Tibial nerve (tissue), 4 donors: ENCODE results near the gene CCL22. TPM values are rescaled to one million over a fixed set of nuclear protein-coding genes. Genes with fewer than 3 reads are reported as not detected.
A peak's percentile ranks its signal among the peaks of the same experiment; 100 is the strongest.

ENCODE experiments used
- DNase-seq, 2 donors: peaks; one replicate each; pipeline ENCODE4 v3.0.0-alpha.2; 2019; ENCODE audit warnings: low spot score in 2 of 2
- H3K27ac ChIP-seq, 4 donors: fragments of 200-600 bp; sonication (generic) in 3 of 4; one replicate each; pipeline ENCODE4 v1.5.1; 2017 to 2019; ENCODE audit warnings: mild to moderate bottlenecking in 1 of 4
- H3K27me3 ChIP-seq, 2 donors: fragments of 200-600 bp; sonication (generic) in 1 of 2; one replicate each; pipeline versions ENCODE4 v1.5.1 to v1.6.0; 2017 to 2019
- H3K36me3 ChIP-seq, 3 donors: fragments of 200-600 bp; sonication (generic); one replicate each; pipeline ENCODE4 v1.5.1; 2018 to 2019
- H3K4me1 ChIP-seq, 4 donors: fragments of 200-600 bp; sonication (generic) in 3 of 4; one replicate each; pipeline ENCODE4 v1.5.1; 2017 to 2019
- H3K4me3 ChIP-seq, 4 donors: fragments of 200-600 bp; sonication (generic) in 3 of 4; one replicate each; pipeline ENCODE4 v1.5.1; 2017 to 2019; ENCODE audit warnings: mild to moderate bottlenecking in 1 of 4, moderate library complexity in 1 of 4
- H3K9me3 ChIP-seq, 4 donors: fragments of 200-600 bp; sonication (generic) in 3 of 4; one replicate each; pipeline ENCODE4 v1.5.1; 2017 to 2019
- EP300 ChIP-seq, 2 donors: sonication (generic); formaldehyde crosslinking; IDR thresholded peaks; one replicate each; pipeline ENCODE4 v1.6.1; 2017; ENCODE audit warnings: antibody characterized with exemption in 2 of 2, mild to moderate bottlenecking in 1 of 2
- POLR2A ChIP-seq, 2 donors: fragments of 450-650 bp; IDR thresholded peaks; one replicate each; pipeline ENCODE4 v1.6.1; 2017; ENCODE audit warnings: antibody characterized with exemption in 2 of 2, mild to moderate bottlenecking in 2 of 2, moderate library complexity in 2 of 2
- WGBS, 2 donors: methylation state at CpG; one replicate each; pipeline ENCODE4 v1.1.5; 2018; 5-methylcytosine and 5-hydroxymethylcytosine counted together
- total RNA-seq, 4 donors: library from RNA; depleted of rRNA; stranded (reverse); fragments of >200 nt; gene quantifications; one replicate each; pipeline ENCODE4 v1.1.0, GENCODE V29; 2016
- TF ChIP-seq, protein P1 (sequence below), 5 experiments: fragments of 200-600 bp in 3 of 5; fragments of 450-650 bp in 2 of 5; sonication (generic) in 3 of 5; IDR thresholded peaks; one replicate each; pipeline ENCODE4 v1.5.1; 2016 to 2019; ENCODE audit warnings: antibody characterized with exemption in 5 of 5, mild to moderate bottlenecking in 3 of 5, moderate library complexity in 2 of 5

The CCL22 gene
- total RNA-seq, 4 donors from 2014 or later: not detected

DNA sequence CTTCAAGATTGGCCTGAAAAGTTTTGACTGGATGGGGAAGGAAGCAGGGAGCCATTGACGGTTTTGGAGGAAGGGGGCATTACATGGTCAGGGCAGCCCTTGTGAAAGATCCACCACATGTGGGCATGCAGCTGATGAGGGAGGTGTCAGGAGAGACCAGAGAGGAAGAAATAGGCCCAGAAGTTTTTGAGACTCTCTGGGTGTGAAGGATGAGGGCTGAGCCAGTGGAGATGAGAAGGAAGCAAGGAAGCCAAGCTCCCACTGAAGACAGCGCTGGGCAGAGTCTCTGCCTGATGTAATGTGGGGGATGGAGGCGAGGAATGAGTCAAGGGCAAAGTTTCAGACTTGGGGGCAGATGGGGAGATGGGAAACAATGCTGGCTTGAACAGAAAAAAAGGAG, 46.5 kb downstream of the CCL22 start:
- 65 to 74% methylated on average over 3 of the region's 3 CpGs for WGBS, 2 donors
- H3K27me3 ChIP-seq: no peaks in the 10 kb centered on the region
- no peaks in the 10 kb centered on the region for H3K36me3 ChIP-seq
- no peak for DNase-seq
- H3K4me3 ChIP-seq: no peak overlapping the region
- no peaks in the 10 kb centered on the region for H3K9me3 ChIP-seq
- TF ChIP-seq EP300 (IDR thresholded peaks at IDR 0.05) (no peak), POLR2A (IDR thresholded peaks at IDR 0.05) (no peak)
- TF ChIP-seq, protein P1, sequence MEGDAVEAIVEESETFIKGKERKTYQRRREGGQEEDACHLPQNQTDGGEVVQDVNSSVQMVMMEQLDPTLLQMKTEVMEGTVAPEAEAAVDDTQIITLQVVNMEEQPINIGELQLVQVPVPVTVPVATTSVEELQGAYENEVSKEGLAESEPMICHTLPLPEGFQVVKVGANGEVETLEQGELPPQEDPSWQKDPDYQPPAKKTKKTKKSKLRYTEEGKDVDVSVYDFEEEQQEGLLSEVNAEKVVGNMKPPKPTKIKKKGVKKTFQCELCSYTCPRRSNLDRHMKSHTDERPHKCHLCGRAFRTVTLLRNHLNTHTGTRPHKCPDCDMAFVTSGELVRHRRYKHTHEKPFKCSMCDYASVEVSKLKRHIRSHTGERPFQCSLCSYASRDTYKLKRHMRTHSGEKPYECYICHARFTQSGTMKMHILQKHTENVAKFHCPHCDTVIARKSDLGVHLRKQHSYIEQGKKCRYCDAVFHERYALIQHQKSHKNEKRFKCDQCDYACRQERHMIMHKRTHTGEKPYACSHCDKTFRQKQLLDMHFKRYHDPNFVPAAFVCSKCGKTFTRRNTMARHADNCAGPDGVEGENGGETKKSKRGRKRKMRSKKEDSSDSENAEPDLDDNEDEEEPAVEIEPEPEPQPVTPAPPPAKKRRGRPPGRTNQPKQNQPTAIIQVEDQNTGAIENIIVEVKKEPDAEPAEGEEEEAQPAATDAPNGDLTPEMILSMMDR (IDR thresholded peaks at IDR 0.05): no peak
- no peak overlapping the region for H3K27ac ChIP-seq
- peaks cover 0 to 5% (median 0%) of the 10 kb centered on the region in 4 donors for H3K4me1 ChIP-seq

DNA sequence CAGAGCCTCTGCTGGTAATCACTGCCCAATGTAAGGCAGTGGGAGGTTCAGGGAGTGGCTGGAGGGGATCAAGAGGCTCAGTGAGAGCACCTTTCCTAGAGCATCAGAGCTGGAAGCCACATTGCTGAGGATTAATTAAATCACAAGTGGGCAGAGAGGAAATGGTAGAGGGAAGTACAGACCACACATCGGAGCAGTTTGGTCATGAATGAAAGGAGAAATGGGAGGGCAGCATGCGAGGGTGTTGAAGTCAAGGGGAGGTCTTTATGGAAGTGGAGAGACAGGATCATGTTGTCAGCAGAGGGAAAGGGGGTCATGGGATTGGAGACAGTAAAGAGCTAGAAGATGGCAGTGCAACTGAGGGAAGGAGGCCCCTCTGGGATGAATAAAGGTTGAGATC, 48.3 kb downstream of the CCL22 start:
- Histone ChIP-seq H3K4me1 (peaks cover 0 to 5% (median 0%) of the 10 kb centered on the region in 4 donors), H3K27ac (no peak overlapping the region), H3K27me3 (no peaks in the 10 kb centered on the region), H3K36me3 (no peaks in the 10 kb centered on the region), H3K4me3 (no peak overlapping the region), H3K9me3 (no peaks in the 10 kb centered on the region)
- DNase-seq: no peak
- TF ChIP-seq, protein P1 (IDR thresholded peaks at IDR 0.05): no peak
- TF ChIP-seq EP300 (IDR thresholded peaks at IDR 0.05) (no peak), POLR2A (IDR thresholded peaks at IDR 0.05) (no peak)
- WGBS, 2 donors: 60 to 66% methylated on average over 2 of the region's 2 CpGs

DNA sequence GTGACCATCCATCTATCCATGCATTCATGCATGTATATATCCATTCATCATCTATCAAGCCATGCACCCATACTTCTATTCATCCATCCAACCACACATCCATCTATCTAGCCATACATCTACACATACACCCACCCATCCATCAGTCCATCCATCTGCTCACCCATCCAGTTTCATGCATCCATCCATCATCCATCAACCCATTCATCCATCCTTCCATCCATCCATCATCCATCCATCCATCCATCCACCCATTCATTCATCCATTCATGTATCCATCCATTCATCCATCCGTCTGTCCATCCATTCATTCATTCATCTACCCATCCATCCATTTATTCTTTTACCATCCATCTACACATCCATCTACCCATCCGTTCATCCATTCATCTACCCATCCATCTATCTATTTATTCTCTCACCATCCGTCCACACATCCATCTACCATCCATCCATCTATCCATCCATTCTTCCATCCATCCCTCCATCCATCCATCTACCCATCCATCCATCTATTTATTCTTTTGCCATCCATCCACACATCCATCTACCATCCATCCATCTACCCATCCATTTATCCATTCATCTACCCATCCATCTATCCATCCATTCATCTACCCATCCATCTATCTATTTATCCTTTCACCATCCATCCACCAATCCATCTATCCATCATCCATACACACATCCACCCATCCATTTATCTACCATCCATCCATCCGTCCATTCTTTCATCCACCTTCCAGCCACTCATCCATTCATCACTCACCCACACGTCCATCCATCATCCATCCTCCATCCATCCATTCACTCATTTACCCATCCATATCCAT, 49.2 kb downstream of the CCL22 start:
- no peaks in the 10 kb centered on the region for H3K36me3 ChIP-seq
- H3K4me3 ChIP-seq: no peak overlapping the region
- DNase-seq: no peak
- no peak overlapping the region for H3K27ac ChIP-seq
- WGBS, 2 donors: 90% methylated on average over 5 of the region's 5 CpGs
- TF ChIP-seq, protein P1 (IDR thresholded peaks at IDR 0.05): no peak
- TF ChIP-seq EP300 (IDR thresholded peaks at IDR 0.05) (no peak), POLR2A (IDR thresholded peaks at IDR 0.05) (no peak)
- no peaks in the 10 kb centered on the region for H3K9me3 ChIP-seq
- H3K27me3 ChIP-seq: no peaks in the 10 kb centered on the region
- peaks cover 0 to 5% (median 0%) of the 10 kb centered on the region in 4 donors for H3K4me1 ChIP-seq

DNA sequence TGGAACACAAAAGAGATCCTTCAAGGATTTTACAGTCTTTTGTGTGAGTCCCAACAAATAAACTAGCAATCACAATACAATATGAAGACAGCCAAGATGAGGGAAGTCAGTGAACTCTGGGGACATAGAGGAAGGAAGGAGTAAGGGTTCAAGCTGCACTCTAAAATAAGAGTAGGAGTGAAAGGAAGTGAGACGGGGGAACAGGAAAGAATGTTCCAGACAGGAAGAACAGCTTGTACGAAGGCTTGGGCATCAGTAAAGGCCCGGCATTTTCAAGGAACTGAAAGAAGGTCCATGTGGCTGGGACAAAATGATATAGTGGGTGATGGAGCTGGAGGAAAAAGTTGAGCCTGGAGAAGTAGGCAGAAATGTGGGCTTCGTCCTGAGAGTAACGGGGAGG, 50.5 kb downstream of the CCL22 start:
- Histone ChIP-seq H3K9me3 (no peaks in the 10 kb centered on the region), H3K36me3 (no peaks in the 10 kb centered on the region), H3K4me3 (no peak overlapping the region), H3K27ac (peak overlapping the region in 2 of 4 donors; percentile 7 to 28), H3K27me3 (no peaks in the 10 kb centered on the region), H3K4me1 (peaks cover 0 to 5% (median 0%) of the 10 kb centered on the region in 4 donors)
- WGBS, 2 donors: 73 to 78% methylated on average over 5 of the region's 5 CpGs
- DNase-seq: peak in 1 of 2 donors; percentile 32
- peak in 1 of 2 donors; percentile 74 for TF ChIP-seq EP300 (IDR thresholded peaks at IDR 0.05)
- no peak for TF ChIP-seq POLR2A (IDR thresholded peaks at IDR 0.05)

DNA sequence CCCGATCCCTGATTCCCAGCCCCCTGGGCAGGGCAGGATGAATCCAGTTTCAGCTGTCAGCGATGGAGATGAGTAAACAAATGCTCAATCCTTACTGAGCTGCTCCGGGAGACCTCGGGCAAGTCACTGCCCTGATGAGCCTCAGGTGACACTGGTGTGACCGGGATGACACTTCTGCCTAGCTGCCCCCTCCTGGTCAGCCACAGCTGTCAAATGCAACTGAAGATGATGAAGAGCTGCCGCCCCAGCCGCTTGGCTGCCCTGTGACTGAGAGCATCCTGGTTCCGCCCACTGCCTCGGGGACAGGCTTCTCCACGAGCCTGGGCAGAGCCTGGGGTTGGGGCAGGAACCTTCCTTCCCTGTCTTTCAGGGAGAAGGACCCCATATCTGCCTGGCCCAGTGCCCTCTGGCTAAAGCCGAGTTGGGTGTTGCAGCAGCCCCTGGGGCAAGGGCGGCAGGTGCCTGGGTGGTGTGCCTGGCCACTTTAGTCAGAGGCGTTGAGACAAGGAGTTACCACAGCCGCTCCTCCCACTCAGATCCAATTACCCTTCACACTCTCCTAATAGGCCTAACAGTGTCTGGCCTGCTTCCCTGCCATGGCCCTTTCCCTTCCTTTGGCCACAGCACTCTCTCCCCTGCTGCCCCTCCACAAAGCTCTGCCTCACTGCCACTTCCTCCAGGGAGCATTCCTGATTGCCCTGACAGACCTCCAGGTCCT, 51.4 kb downstream of the CCL22 start:
- TF ChIP-seq POLR2A (IDR thresholded peaks at IDR 0.05) (no peak), EP300 (IDR thresholded peaks at IDR 0.05) (no peak)
- TF ChIP-seq, protein P1 (IDR thresholded peaks at IDR 0.05): no peak
- H3K4me1 ChIP-seq: peaks cover 0 to 5% (median 0%) of the 10 kb centered on the region in 4 donors
- peak overlapping the region in 1 of 4 donors; percentile 7 for H3K27ac ChIP-seq
- 65 to 70% methylated on average over 13 to 14 of the region's 14 CpGs for WGBS, 2 donors
- no peaks in the 10 kb centered on the region for H3K27me3 ChIP-seq
- H3K9me3 ChIP-seq: no peaks in the 10 kb centered on the region
- no peak overlapping the region for H3K4me3 ChIP-seq
- H3K36me3 ChIP-seq: no peaks in the 10 kb centered on the region
- DNase-seq: no peak
